Thyroid gland (tissue), 4 donors: ENCODE results near the gene TFAP2D.

ENCODE experiments used
- POLR2A ChIP-seq, 2 donors: fragments of 450-650 bp; IDR thresholded peaks; one replicate each; pipeline ENCODE4 v1.6.1; 2017; ENCODE audit warnings: antibody characterized with exemption in 2 of 2, mild to moderate bottlenecking in 2 of 2, moderate library complexity in 1 of 2
- TF ChIP-seq, protein P1 (sequence below), 6 experiments: fragments of 200-600 bp in 3 of 6; fragments of 450-650 bp in 3 of 6; sonication (generic) in 3 of 6; IDR thresholded peaks; one replicate each; pipeline ENCODE4 v1.5.1; 2016 to 2019; ENCODE audit warnings: antibody characterized with exemption in 6 of 6, mild to moderate bottlenecking in 2 of 6, inconsistent platforms in 1 of 6, moderate library complexity in 1 of 6

DNA sequence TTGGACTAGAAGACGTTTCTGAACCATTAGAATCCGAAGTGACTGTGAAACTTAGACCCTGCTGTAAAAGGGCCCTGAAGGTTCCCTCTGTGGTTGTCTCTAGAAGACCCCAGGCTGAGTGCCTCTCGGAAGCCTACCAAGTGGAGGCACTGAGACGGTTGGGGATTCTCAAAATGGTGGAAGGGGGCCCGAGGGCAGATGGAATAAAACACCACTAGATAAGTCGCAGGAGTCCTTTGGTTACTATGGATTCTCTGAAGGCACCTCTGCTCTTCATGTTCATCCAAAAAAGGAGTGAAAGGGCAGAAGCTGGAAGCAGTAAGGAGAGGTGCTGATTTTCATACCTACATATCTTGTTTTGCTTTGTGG is 4.0 kb upstream of the TFAP2D start:
- TF ChIP-seq, protein P1, sequence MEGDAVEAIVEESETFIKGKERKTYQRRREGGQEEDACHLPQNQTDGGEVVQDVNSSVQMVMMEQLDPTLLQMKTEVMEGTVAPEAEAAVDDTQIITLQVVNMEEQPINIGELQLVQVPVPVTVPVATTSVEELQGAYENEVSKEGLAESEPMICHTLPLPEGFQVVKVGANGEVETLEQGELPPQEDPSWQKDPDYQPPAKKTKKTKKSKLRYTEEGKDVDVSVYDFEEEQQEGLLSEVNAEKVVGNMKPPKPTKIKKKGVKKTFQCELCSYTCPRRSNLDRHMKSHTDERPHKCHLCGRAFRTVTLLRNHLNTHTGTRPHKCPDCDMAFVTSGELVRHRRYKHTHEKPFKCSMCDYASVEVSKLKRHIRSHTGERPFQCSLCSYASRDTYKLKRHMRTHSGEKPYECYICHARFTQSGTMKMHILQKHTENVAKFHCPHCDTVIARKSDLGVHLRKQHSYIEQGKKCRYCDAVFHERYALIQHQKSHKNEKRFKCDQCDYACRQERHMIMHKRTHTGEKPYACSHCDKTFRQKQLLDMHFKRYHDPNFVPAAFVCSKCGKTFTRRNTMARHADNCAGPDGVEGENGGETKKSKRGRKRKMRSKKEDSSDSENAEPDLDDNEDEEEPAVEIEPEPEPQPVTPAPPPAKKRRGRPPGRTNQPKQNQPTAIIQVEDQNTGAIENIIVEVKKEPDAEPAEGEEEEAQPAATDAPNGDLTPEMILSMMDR (IDR thresholded peaks at IDR 0.05) = no peak
- no peak for TF ChIP-seq POLR2A (IDR thresholded peaks at IDR 0.05)
